Liver (tissue), 3 donors: ENCODE results near the gene FST.

Experiments
- CTCF ChIP-seq: fragments of 150-350 bp; IDR thresholded peaks from 2 replicates; pipeline ENCODE4 v1.5.1; 2017; ENCODE audit warnings: improper control_type of control experiment, low read depth, low read length; ENCODE audit not compliant: missing input control
- EGR1 ChIP-seq, 2 donors: IDR thresholded peaks; 2 replicates each; pipeline ENCODE4 v1.6.1; 2016 to 2018; ENCODE audit warnings: antibody characterized with exemption in 2 of 2, low read depth in 2 of 2
- GABPA ChIP-seq, 2 donors: IDR thresholded peaks in 1 of 2; conservative IDR thresholded peaks in 1 of 2; 2 replicates each; pipeline ENCODE4 v1.6.1; 2016; ENCODE audit warnings: antibody characterized with exemption in 2 of 2, mild to moderate bottlenecking in 1 of 2, moderate library complexity in 1 of 2
- HNF4A ChIP-seq, 2 donors: conservative IDR thresholded peaks; 2 replicates each; pipeline ENCODE4 v1.6.1; 2016; ENCODE audit warnings: antibody characterized with exemption in 2 of 2, mild to moderate bottlenecking in 2 of 2
- JUND ChIP-seq, 2 donors: IDR thresholded peaks; 2 replicates each; pipeline ENCODE4 v1.6.1; 2016; ENCODE audit warnings: antibody characterized with exemption in 2 of 2
- MAX ChIP-seq: IDR thresholded peaks from 2 replicates; pipeline ENCODE4 v1.6.1; 2016; ENCODE audit warnings: antibody characterized with exemption
- RAD21 ChIP-seq, 2 donors: IDR thresholded peaks; 2 replicates each; pipeline ENCODE4 v1.6.1; 2016; ENCODE audit warnings: antibody characterized with exemption in 2 of 2, mild to moderate bottlenecking in 2 of 2
- SP1 ChIP-seq: IDR thresholded peaks from 2 replicates; pipeline ENCODE4 v1.6.1; 2018; ENCODE audit warnings: antibody characterized with exemption, mild to moderate bottlenecking
- TAF1 ChIP-seq: conservative IDR thresholded peaks from 2 replicates; pipeline ENCODE4 v1.6.1; 2016; ENCODE audit warnings: antibody characterized with exemption, mild to moderate bottlenecking
- TF ChIP-seq, protein P1 (sequence below): IDR thresholded peaks from 2 replicates; pipeline ENCODE4 v1.6.1; 2016; ENCODE audit warnings: antibody characterized with exemption, mild to moderate bottlenecking
- donor health status: healthy.
- donor health status: healthy.

DNA sequence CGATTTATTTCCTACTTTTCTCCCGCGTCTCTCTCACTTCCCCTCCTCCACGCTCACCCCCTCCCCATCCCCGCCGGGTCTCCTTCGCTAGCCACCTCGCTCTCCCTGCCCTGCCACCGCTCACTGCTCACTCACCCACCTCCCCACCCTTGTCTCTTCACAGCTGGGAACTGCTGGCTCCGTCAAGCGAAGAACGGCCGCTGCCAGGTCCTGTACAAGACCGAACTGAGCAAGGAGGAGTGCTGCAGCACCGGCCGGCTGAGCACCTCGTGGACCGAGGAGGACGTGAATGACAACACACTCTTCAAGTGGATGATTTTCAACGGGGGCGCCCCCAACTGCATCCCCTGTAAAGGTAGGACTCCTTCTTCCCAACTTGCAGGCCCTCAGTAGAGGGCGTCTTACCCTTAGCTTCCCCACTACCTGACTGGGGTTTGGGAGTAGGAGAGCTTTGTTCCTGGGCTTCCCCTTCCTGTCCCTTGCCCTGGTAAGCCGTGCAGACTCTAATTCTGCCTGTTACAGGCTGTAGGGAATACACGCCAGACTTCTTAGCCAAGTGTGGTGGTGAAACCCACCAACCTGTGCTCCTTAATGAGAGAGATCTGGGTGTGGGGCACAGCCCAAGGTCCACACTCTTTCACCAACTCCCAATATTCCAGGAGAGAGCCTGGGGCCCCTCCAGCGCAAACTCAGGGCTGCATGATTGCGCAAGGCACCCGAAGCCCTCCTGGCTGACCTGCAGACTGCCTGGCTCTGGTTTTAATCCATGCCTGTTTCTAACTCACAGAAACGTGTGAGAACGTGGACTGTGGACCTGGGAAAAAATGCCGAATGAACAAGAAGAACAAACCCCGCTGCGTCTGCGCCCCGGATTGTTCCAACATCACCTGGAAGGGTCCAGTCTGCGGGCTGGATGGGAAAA, 2.5 kb downstream of the FST start:
- TF ChIP-seq, protein P1, sequence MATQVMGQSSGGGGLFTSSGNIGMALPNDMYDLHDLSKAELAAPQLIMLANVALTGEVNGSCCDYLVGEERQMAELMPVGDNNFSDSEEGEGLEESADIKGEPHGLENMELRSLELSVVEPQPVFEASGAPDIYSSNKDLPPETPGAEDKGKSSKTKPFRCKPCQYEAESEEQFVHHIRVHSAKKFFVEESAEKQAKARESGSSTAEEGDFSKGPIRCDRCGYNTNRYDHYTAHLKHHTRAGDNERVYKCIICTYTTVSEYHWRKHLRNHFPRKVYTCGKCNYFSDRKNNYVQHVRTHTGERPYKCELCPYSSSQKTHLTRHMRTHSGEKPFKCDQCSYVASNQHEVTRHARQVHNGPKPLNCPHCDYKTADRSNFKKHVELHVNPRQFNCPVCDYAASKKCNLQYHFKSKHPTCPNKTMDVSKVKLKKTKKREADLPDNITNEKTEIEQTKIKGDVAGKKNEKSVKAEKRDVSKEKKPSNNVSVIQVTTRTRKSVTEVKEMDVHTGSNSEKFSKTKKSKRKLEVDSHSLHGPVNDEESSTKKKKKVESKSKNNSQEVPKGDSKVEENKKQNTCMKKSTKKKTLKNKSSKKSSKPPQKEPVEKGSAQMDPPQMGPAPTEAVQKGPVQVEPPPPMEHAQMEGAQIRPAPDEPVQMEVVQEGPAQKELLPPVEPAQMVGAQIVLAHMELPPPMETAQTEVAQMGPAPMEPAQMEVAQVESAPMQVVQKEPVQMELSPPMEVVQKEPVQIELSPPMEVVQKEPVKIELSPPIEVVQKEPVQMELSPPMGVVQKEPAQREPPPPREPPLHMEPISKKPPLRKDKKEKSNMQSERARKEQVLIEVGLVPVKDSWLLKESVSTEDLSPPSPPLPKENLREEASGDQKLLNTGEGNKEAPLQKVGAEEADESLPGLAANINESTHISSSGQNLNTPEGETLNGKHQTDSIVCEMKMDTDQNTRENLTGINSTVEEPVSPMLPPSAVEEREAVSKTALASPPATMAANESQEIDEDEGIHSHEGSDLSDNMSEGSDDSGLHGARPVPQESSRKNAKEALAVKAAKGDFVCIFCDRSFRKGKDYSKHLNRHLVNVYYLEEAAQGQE, result peak; percentile 57
- TF ChIP-seq CTCF, result peak; percentile 12
- peak; percentile 81 to 87 for TF ChIP-seq HNF4A (conservative IDR thresholded peaks at IDR 0.05)
- peak in 1 of 2 donors; percentile 22 for TF ChIP-seq JUND (IDR thresholded peaks at IDR 0.05)
- TF ChIP-seq EGR1 (IDR thresholded peaks at IDR 0.05; ENCODE audit: low read depth in 2 of 2), result no peak
- peak; percentile 70 for TF ChIP-seq SP1
- TF ChIP-seq MAX, result peak; percentile 67
- peak; percentile 60 for TF ChIP-seq TAF1
- no peak for TF ChIP-seq GABPA (IDR thresholded peaks at IDR 0.05 in 1 of 2, conservative IDR thresholded peaks at IDR 0.05 in 1 of 2)
- no peak for TF ChIP-seq RAD21 (IDR thresholded peaks at IDR 0.05)
